Activated B cell treated with CpG ODN at 0.5 μM for 24 hours (primary cell): ENCODE data around the gene CAPN1. TPM values are rescaled to one million over a fixed set of nuclear protein-coding genes. Genes with fewer than 3 reads are reported as not detected.

ENCODE experiments used
- ATAC-seq: fragments of 200-7000 bp; cut with Tn5 transposase; one replicate; pipeline ENCODE4 v1.10.0; 2021; ENCODE audit warnings: low read depth, mild to moderate bottlenecking, moderate library complexity
- CTCF ChIA-PET: fragments of 350-600 bp; sonication (Branson Sonifier 250); formaldehyde crosslinking; loops from one replicate; lab custom pipeline; 2021; ENCODE audit warnings: antibody characterized with exemption; lab: Charles Lee
- POLR2A ChIA-PET: fragments of 350-600 bp; sonication (Branson Sonifier 250); formaldehyde crosslinking; loops from one replicate; lab custom pipeline; 2021; ENCODE audit warnings: antibody characterized with exemption; lab: Charles Lee
- DNase-seq: peaks from one replicate; pipeline ENCODE4 v3.0.0; 2022
- H3K27ac Mint-ChIP-seq: one replicate; pipeline ENCODE4 v1.8.0; 2020; ENCODE audit warnings: mixed read lengths
- H3K27me3 Mint-ChIP-seq: one replicate; pipeline ENCODE4 v1.8.0; 2021; ENCODE audit warnings: mixed read lengths
- H3K36me3 Mint-ChIP-seq: one replicate; pipeline ENCODE4 v1.8.0; 2021; ENCODE audit warnings: low read depth, mixed read lengths
- H3K4me1 Mint-ChIP-seq: one replicate; pipeline ENCODE4 v1.8.0; 2021; ENCODE audit warnings: mixed read lengths
- H3K4me3 Mint-ChIP-seq: one replicate; pipeline ENCODE4 v1.8.0; 2020; ENCODE audit warnings: mild to moderate bottlenecking, mixed read lengths
- H3K9me3 Mint-ChIP-seq: one replicate; pipeline ENCODE4 v1.8.0; 2020; ENCODE audit warnings: mixed read lengths
- intact Hi-C: fragments of 100-400 bp; cut with micrococcal nuclease; formaldehyde crosslinking; loops from one replicate; pipeline ENCODE4 v1.15.1; 2024
- total RNA-seq: library from RNA; stranded (reverse); gene quantifications from 2 replicates; pipeline ENCODE4 v1.2.3, GENCODE V29; 2022
- TF ChIP-seq, protein P1 (sequence below): fragments of 200-600 bp; IDR thresholded peaks from one replicate; pipeline ENCODE4 v1.8.0; 2022; ENCODE audit warnings: antibody characterized with exemption, mild to moderate bottlenecking

Gene CAPN1
- total RNA-seq, 1 donor from 2014 or later = 260 TPM

DNA sequence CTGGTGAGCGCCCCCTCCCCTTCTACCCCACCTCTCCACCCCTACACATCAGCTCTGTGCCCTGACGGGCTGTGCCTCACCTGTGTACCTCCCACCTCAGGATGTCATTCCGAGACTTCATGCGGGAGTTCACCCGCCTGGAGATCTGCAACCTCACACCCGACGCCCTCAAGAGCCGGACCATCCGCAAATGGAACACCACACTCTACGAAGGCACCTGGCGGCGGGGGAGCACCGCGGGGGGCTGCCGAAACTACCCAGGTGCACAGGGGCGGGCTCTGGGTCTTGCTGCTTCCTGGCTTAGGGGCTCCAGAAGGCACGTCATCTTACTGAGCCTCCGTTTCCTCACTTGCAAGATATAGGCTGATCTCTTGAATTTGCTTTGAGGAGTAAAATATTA is 6.8 kb downstream of the CAPN1 start:
- intact Hi-C loops = loop anchor here (10.0 kb wide), 1 partner anchor 344 kb away; the partner anchor contains the start of gene CDC42BPG

GRCh38 chr11:65189191-65189590 is 7.5 kb downstream of the CAPN1 start:
- ChIA-PET POLR2A (no interaction called here), CTCF (no interaction called here)
- TF ChIP-seq, protein P1, sequence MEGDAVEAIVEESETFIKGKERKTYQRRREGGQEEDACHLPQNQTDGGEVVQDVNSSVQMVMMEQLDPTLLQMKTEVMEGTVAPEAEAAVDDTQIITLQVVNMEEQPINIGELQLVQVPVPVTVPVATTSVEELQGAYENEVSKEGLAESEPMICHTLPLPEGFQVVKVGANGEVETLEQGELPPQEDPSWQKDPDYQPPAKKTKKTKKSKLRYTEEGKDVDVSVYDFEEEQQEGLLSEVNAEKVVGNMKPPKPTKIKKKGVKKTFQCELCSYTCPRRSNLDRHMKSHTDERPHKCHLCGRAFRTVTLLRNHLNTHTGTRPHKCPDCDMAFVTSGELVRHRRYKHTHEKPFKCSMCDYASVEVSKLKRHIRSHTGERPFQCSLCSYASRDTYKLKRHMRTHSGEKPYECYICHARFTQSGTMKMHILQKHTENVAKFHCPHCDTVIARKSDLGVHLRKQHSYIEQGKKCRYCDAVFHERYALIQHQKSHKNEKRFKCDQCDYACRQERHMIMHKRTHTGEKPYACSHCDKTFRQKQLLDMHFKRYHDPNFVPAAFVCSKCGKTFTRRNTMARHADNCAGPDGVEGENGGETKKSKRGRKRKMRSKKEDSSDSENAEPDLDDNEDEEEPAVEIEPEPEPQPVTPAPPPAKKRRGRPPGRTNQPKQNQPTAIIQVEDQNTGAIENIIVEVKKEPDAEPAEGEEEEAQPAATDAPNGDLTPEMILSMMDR = no peak
- ATAC-seq (no peak), DNase-seq (no peak)
- Mint-ChIP-seq H3K36me3 (peaks cover 83% of the 10 kb centered on the region), H3K27ac (no peak overlapping the region), H3K4me3 (no peak overlapping the region), H3K27me3 (no peaks in the 10 kb centered on the region), H3K4me1 (peaks cover 2% of the 10 kb centered on the region), H3K9me3 (no peaks in the 10 kb centered on the region)
- intact Hi-C loops = loop anchor here (10.0 kb wide), 1 partner anchor 344 kb away; the partner anchor contains the start of gene CDC42BPG

More for the DNA sequence above, 6.8 kb downstream of the CAPN1 start:
- Mint-ChIP-seq H3K36me3 (peaks cover 86% of the 10 kb centered on the region), H3K27me3 (no peaks in the 10 kb centered on the region), H3K9me3 (no peaks in the 10 kb centered on the region), H3K4me3 (no peak overlapping the region), H3K4me1 (peaks cover 6% of the 10 kb centered on the region), H3K27ac (no peak overlapping the region)
- no peak for ATAC-seq
- TF ChIP-seq, protein P1 = no peak
- DNase-seq = no peak
- ChIA-PET CTCF (no interaction called here), POLR2A (no interaction called here)

GRCh38 chr11:65194564-65194963 is 12.8 kb downstream of the CAPN1 start:
- intact Hi-C loops = no loop called here
- CTCF ChIA-PET = no interaction called here
- H3K4me1 Mint-ChIP-seq = peaks cover 2% of the 10 kb centered on the region
- H3K27me3 Mint-ChIP-seq = no peaks in the 10 kb centered on the region
- H3K9me3 Mint-ChIP-seq = no peaks in the 10 kb centered on the region
- POLR2A ChIA-PET = no interaction called here
- TF ChIP-seq, protein P1 = no peak
- ATAC-seq = no peak
- H3K36me3 Mint-ChIP-seq = peaks cover 67% of the 10 kb centered on the region
- H3K4me3 Mint-ChIP-seq = no peak overlapping the region
- H3K27ac Mint-ChIP-seq = no peak overlapping the region
- DNase-seq = no peak

- POLR2A ChIA-PET = interaction anchor here (2.5 kb wide), 1 partner anchor 22 kb away, joined by 8 read pairs; the partner anchor contains the start of gene CAPN1
Measured at GRCh38 chr11:65204143-65204542, 22.4 kb downstream of the CAPN1 start.

More at GRCh38 chr11:65204143-65204542, 22.4 kb downstream of the CAPN1 start:
- no peak for ATAC-seq
- no peaks in the 10 kb centered on the region for H3K27me3 Mint-ChIP-seq
- intact Hi-C loops = loop anchor here (1.0 kb wide), 1 partner anchor 111 kb away; no protein-coding TSS in a partner anchor
- H3K36me3 Mint-ChIP-seq = peaks cover 70% of the 10 kb centered on the region
- DNase-seq = peak; percentile 7
- CTCF ChIA-PET = interaction anchor here (0.9 kb wide), 1 partner anchor 25 kb away, joined by 3 read pairs; no protein-coding TSS in a partner anchor
- no peaks in the 10 kb centered on the region for H3K9me3 Mint-ChIP-seq
- H3K4me1 Mint-ChIP-seq = peaks cover 3% of the 10 kb centered on the region
- H3K27ac Mint-ChIP-seq = no peak overlapping the region
- no peak overlapping the region for H3K4me3 Mint-ChIP-seq
- TF ChIP-seq, protein P1 = no peak
